Activated effector memory CD4-positive, alpha-beta T cell treated with Interleukin-2 at 50 U/mL for 16 hours (primary cell): Measurements from ENCODE around the gene PNPO.
A peak's percentile ranks its signal among the peaks of the same experiment; 100 is the strongest.
"Not testable (repeated sequence)": the region's sequence is repeated elsewhere in the genome, so short reads cannot be mapped to it uniquely, and the experiment has no call there.

ENCODE experiments used
- DNase-seq: peaks from one replicate; pipeline ENCODE4 v3.0.0-alpha.2; 2020

Gene PNPO

GRCh38 chr17:47918991-47919390 lies 22.4 kb upstream of the PNPO start:
- no peak for DNase-seq

- not testable (repeated sequence) for DNase-seq
Observed at GRCh38 chr17:47919889-47920288, 21.5 kb upstream of the PNPO start.

- no peak for DNase-seq
Observed at GRCh38 chr17:47924785-47925677, 16.3 kb upstream of the PNPO start.

- no peak for DNase-seq
Observed at GRCh38 chr17:47925678-47925988, 15.7 kb upstream of the PNPO start.

DNA sequence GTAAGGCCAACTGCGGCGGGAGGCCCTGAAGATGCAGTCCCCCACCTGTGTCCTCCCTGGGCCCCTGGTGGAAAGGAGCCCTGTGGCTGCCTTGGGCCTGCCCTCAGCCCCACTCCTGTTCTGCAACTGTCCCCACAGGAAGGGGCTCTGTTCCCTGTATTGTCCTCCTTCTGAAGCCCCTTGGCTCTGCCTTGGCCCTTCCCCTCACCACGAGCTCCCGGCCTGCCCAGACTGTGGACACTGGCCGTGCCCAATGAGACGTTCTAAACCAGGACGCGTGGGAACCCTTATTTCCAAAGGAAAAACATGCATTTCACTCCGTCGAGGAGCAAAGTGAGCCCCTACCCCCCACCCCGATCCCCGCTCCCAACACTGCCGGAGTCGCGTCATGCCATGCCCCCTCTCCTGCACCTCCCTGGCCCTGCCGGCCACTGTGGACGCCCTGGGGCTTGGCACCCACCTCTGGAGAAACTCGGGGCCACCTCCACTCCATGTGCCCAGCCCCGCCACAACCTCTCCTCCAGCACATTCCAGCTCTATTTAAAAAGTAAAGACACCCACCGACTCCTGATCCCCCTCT lies 13.5 kb upstream of the PNPO start:
- DNase-seq: no peak

DNA sequence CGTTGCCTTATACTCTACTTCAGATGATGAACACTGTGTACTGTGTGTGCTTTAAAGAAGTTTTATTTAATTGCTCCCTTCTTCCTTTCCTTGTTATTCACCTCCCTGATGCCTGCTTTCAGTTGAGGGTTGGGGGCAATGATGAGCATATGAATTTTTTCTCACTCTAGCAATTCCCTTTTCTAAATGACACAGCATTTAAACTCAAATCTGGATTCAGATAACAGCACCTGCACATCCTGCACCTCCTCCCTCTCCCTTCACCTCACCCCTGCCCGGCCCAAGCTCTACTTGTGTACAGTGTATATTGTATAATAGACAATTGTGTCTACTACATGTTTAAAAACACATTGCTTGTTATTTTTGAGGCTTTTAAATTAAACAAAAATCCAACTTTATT lies 13.0 kb upstream of the PNPO start:
- no peak for DNase-seq

- no peak for DNase-seq
Observed at GRCh38 chr17:47929218-47930000, 12.0 kb upstream of the PNPO start.

- DNase-seq: no peak
Observed at GRCh38 chr17:47931848-47932247, 9.5 kb upstream of the PNPO start.

GRCh38 chr17:47934856-47935255 lies 6.5 kb upstream of the PNPO start:
- DNase-seq: no peak

DNA sequence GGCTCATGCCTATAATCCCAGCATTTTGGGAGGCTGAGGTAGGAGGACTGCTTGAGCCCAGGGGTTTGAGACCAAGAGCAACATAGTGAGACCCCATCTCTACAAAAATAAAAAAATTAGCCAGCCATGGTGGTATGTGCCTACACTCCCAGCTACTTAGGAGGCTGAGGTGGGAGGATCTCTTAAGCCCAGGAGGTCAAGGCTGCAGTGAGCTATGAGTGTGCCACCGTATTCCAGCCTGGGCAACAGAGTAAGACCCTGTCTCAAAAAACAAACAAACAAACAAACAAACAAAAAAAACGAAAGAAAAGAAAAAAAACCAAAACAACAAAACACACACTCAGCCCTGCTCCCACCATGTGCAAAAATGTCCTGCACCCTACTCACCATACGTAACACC lies 5.9 kb upstream of the PNPO start:
- not testable (repeated sequence) for DNase-seq

DNA sequence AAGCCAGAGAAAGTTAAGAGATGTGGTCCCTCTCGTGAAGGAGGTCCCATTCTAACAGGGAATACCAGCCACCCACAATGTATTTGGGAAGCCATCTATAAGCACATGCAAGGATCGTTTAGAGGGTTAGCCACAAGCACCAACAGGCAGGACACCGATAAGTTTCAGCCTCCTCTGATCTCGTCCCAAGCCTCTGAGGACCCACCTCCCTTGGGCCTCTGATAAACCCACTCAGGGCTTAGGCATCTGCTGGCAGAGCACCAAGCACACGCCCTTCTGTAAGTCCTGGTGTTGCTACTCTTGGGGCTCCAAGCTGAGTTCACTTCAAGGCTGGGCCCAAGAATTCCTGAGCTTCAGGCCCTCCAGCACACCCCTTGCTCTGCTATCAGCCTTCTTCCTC lies 5.4 kb upstream of the PNPO start:
- no peak for DNase-seq

- no peak for DNase-seq
Observed at GRCh38 chr17:47937941-47938340, 3.4 kb upstream of the PNPO start.

- no peak for DNase-seq
Observed at GRCh38 chr17:47942096-47942510, 732 bp downstream of the PNPO start.

GRCh38 chr17:47942568-47942967 lies 1.2 kb downstream of the PNPO start:
- DNase-seq: no peak

DNA sequence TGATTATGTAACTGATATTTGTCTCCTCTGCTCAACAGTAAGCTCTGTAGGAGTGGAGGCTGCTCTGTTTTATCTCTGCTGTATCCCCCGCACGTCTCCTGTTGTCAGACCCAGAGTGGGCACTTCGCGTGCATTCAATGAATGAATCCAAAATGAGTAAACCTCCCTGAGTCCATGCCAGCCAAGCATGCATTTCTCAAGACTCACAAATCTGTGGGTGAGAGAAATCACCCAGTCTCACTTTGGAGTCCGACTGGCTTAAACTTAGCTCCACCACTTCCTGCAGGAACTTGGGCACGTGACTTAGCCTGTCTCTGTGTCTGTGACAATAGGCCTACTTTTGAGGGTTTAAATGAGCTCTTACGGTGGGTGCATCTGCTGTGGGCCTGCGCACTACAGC lies 3.7 kb downstream of the PNPO start:
- DNase-seq: no peak

DNA sequence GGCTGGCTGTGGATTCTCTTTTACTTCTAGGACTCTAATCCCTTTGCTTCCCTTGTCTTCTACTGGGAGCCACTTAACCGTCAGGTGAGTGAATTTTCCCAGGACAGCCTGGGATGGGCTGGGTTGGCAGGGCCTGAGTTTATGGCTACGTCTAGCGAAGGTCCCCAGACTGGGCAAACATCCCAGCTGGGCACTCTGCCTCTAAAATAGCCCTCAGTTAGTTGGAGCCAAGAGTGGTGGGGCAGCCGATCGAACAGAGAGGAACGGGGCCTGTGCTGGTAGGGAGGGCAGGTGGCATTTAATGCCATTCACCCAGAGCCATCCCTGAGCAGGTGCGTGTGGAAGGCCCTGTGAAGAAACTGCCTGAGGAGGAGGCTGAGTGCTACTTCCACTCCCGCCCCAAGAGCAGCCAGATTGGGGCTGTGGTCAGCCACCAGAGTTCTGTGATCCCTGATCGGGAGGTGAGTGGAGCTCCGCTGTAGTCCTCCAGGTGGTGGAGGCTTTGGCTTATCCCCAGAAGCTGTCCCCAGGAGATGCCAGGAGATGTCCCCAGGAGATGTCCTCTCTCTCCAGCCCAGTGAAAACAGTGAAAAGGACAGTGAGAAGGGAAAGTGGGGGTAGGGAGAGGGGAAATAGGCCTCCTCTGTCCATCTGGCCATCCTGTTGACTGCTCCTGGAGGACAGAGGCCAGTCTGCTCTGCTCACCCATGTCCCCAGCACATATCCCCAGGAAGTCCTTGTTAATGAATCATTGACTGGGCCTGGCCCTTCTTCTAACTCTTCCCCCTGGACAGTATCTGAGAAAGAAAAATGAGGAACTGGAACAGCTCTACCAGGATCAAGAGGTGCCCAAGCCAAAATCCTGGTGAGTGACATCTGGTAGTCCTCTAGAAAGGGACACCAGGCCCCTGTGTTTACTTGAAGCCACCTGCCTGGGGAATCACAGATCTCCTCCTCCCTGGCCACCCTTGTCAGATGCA lies 4.4 kb downstream of the PNPO start:
- no peak for DNase-seq

- no peak for DNase-seq
Observed at GRCh38 chr17:47946516-47946915, 5.1 kb downstream of the PNPO start.

GRCh38 chr17:47946929-47947397 lies 5.6 kb downstream of the PNPO start:
- peak; percentile 53 for DNase-seq

DNA sequence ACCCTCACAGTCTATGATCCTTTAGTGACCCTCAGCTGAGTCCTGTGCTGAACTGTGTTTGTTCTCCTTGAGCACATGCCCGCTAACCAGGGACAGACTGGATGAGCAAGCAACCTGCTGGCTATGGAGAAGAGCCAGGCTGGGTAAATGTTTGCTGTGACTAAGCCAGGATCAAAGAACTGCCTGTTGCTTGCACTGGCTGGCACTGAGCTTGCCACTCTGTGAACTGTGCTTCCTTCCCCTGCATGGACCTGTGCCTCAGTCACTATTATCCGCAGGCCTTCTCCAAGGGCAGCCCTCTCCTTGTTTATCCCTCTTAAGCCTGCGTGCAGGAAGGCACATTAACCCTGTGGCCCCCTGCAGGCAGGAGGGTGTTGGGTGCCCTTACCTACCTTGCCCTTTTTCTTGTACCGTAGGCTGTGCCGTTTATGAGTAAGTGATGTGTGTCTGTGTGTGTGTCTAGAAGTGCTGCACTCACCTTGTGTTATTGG lies 7.4 kb downstream of the PNPO start:
- DNase-seq: no peak

GRCh38 chr17:47949197-47949759 lies 7.9 kb downstream of the PNPO start:
- DNase-seq: peak; percentile 60

DNA sequence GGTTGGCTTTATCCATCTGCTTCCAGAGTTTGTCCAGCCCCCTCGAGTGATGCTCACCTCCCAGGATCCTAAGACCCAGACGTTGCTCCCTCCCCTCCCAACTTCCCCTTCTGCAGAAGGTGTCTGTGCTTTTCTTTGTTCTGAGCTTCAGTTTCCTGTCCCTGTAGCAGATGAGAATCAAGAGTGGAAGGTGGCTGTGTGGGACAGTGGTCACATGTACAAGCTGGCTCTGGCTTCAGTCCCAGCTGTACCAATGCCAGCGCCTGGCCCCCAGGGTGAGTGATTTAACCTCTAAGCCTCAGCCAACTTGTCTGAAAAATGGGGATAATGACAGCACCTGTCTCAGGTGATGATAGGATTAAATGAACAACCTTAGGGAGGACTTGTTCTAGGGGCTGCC lies 8.6 kb downstream of the PNPO start:
- no peak for DNase-seq

GRCh38 chr17:47950448-47950847 lies 9.1 kb downstream of the PNPO start:
- DNase-seq: no peak
